ENCODE results near the gene FRMD8. TPM values are rescaled to one million over a fixed set of nuclear protein-coding genes. Genes with fewer than 3 reads are reported as not detected.

FRMD8 gene
- total and polyA plus RNA-seq, 2 experiments from 2014 or later, result 7.0 to 35.4 TPM

DNA sequence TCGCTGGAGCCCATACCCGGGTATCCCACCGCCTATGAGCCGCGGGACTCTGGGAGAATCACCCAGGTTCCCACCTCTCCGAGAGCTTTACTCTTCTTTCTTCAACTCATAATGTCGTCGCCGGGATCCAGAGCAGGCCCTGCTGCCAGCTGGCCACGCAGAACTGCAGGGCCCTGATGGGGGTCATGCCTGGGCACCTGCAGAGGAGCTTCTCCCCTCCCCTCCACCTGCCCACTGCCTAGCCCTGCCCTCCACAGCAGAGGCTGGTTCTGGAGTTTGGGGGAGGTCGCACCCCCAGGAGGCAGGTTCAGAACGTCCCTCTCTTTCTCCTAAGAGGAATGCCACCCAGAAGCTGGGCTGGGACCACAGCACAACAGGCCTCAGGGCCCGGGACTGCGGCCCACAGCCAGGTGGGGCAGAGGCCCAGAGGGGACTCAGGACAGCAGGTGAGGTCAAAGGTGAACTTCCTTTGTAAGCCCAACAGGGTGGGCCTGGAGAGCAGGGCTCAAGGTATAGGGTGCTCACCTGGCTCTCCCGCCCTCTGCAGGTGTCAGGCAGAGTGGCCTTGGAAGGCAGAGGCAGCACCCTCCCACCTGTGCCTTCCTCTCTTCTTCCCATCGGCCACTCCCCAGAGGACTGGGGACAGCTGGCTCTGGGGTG is 5.8 kb upstream of the FRMD8 start:
- no peak overlapping the region for H3K27ac Mint-ChIP-seq
- H3K27me3 Mint-ChIP-seq (ENCODE audit: insufficient read depth, low read depth, poor library complexity), result peaks cover 15% of the 10 kb centered on the region
- peak; percentile 48 for DNase-seq (ENCODE audit: low spot score)
- TF ChIP-seq POLR2AphosphoS5 (IDR thresholded peaks at IDR 0.05; ENCODE audit: low read depth), result no peak
- TF ChIP-seq, protein P1, sequence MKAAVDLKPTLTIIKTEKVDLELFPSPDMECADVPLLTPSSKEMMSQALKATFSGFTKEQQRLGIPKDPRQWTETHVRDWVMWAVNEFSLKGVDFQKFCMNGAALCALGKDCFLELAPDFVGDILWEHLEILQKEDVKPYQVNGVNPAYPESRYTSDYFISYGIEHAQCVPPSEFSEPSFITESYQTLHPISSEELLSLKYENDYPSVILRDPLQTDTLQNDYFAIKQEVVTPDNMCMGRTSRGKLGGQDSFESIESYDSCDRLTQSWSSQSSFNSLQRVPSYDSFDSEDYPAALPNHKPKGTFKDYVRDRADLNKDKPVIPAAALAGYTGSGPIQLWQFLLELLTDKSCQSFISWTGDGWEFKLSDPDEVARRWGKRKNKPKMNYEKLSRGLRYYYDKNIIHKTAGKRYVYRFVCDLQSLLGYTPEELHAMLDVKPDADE (IDR thresholded peaks at IDR 0.05), result no peak
- no peak for TF ChIP-seq EZH2 (IDR thresholded peaks at IDR 0.05; ENCODE audit: low read depth, unreplicated experiment)
- TF ChIP-seq, protein P2, sequence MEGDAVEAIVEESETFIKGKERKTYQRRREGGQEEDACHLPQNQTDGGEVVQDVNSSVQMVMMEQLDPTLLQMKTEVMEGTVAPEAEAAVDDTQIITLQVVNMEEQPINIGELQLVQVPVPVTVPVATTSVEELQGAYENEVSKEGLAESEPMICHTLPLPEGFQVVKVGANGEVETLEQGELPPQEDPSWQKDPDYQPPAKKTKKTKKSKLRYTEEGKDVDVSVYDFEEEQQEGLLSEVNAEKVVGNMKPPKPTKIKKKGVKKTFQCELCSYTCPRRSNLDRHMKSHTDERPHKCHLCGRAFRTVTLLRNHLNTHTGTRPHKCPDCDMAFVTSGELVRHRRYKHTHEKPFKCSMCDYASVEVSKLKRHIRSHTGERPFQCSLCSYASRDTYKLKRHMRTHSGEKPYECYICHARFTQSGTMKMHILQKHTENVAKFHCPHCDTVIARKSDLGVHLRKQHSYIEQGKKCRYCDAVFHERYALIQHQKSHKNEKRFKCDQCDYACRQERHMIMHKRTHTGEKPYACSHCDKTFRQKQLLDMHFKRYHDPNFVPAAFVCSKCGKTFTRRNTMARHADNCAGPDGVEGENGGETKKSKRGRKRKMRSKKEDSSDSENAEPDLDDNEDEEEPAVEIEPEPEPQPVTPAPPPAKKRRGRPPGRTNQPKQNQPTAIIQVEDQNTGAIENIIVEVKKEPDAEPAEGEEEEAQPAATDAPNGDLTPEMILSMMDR (conservative IDR thresholded peaks at IDR 0.05; ENCODE audit: low read depth in 2 of 2), result peak; percentile 9 to 45; a peak in 2 of 4 replicates
- no peak overlapping the region for H3K4me3 Mint-ChIP-seq
- no peak overlapping the region for H3K27ac ChIP-seq (ENCODE audit: low read depth)
- no peak overlapping the region for H2AFZ ChIP-seq
- H3K9me2 ChIP-seq (ENCODE audit: insufficient read depth), result no peaks in the 10 kb centered on the region
- no peak overlapping the region for H3K4me2 ChIP-seq
- H3K36me3 ChIP-seq (ENCODE audit: insufficient read depth), result no peaks in the 10 kb centered on the region
- ATAC-seq, result peak; percentile 38
- H3F3A ChIP-seq (replicated peaks; ENCODE audit: low read depth), result no peaks in the 10 kb centered on the region
- no peaks in the 10 kb centered on the region for H3K9me3 Mint-ChIP-seq
- peaks cover 8% of the 10 kb centered on the region for H3K4me1 ChIP-seq (ENCODE audit: insufficient read depth)
- H3K79me2 ChIP-seq (replicated peaks; ENCODE audit: insufficient read depth), result no peaks in the 10 kb centered on the region
- no peaks in the 10 kb centered on the region for H3K27me3 ChIP-seq (ENCODE audit: insufficient read depth)
- H3K4me3 ChIP-seq, result no peak overlapping the region
- H4K20me1 ChIP-seq (replicated peaks; ENCODE audit: insufficient read depth), result no peaks in the 10 kb centered on the region
- H3K36me3 Mint-ChIP-seq (ENCODE audit: low read depth), result no peaks in the 10 kb centered on the region
- peaks cover 20% of the 10 kb centered on the region for H3K4me1 Mint-ChIP-seq

DNA sequence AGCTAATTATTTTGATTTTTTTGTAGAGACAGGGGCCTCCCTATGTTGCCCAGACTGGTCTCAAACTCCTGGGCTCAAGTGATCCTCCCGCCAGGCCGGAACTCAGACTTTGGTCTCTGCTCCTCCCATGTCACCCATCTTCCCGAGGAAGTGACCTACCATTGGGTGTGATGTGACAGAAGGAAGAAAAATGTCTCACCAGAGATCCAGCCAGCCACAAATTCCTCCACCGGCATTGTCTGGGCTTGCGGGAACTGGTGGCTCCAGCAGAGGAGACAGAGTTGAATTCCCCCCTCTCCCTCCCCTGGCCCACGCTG is 4.8 kb upstream of the FRMD8 start:
- Histone ChIP-seq H3K9me2 (ENCODE audit: insufficient read depth) (no peaks in the 10 kb centered on the region), H2AFZ (peak overlapping the region; percentile 67), H3K4me2 (peak overlapping the region; percentile 21; the same call in 1 of the 2 replicates), H3K4me3 (no peak overlapping the region), H3K27ac (ENCODE audit: low read depth) (no peak overlapping the region), H3K27me3 (ENCODE audit: insufficient read depth) (no peaks in the 10 kb centered on the region), H4K20me1 (replicated peaks; ENCODE audit: insufficient read depth) (no peaks in the 10 kb centered on the region), H3K4me1 (ENCODE audit: insufficient read depth) (peaks cover 8% of the 10 kb centered on the region), H3K36me3 (ENCODE audit: insufficient read depth) (no peaks in the 10 kb centered on the region), H3F3A (replicated peaks; ENCODE audit: low read depth) (no peaks in the 10 kb centered on the region), H3K79me2 (replicated peaks; ENCODE audit: insufficient read depth) (no peaks in the 10 kb centered on the region)
- DNase-seq (ENCODE audit: low spot score) (no peak), ATAC-seq (no peak)
- H3K4me3 Mint-ChIP-seq, result no peak overlapping the region
- H3K36me3 Mint-ChIP-seq (ENCODE audit: low read depth), result no peaks in the 10 kb centered on the region
- H3K27ac Mint-ChIP-seq, result no peak overlapping the region; the same call in 1 of the 2 replicates
- peaks cover 20% of the 10 kb centered on the region for H3K4me1 Mint-ChIP-seq
- H3K9me3 Mint-ChIP-seq, result no peaks in the 10 kb centered on the region
- H3K27me3 Mint-ChIP-seq (ENCODE audit: insufficient read depth, low read depth, poor library complexity), result peaks cover 16% of the 10 kb centered on the region
- TF ChIP-seq ZNF114 (CRISPR knock-in tag; IDR thresholded peaks at IDR 0.05) (no peak), NANOG (IDR thresholded peaks at IDR 0.05; ENCODE audit: borderline replicate concordance) (no peak)
- TF ChIP-seq, protein P3, sequence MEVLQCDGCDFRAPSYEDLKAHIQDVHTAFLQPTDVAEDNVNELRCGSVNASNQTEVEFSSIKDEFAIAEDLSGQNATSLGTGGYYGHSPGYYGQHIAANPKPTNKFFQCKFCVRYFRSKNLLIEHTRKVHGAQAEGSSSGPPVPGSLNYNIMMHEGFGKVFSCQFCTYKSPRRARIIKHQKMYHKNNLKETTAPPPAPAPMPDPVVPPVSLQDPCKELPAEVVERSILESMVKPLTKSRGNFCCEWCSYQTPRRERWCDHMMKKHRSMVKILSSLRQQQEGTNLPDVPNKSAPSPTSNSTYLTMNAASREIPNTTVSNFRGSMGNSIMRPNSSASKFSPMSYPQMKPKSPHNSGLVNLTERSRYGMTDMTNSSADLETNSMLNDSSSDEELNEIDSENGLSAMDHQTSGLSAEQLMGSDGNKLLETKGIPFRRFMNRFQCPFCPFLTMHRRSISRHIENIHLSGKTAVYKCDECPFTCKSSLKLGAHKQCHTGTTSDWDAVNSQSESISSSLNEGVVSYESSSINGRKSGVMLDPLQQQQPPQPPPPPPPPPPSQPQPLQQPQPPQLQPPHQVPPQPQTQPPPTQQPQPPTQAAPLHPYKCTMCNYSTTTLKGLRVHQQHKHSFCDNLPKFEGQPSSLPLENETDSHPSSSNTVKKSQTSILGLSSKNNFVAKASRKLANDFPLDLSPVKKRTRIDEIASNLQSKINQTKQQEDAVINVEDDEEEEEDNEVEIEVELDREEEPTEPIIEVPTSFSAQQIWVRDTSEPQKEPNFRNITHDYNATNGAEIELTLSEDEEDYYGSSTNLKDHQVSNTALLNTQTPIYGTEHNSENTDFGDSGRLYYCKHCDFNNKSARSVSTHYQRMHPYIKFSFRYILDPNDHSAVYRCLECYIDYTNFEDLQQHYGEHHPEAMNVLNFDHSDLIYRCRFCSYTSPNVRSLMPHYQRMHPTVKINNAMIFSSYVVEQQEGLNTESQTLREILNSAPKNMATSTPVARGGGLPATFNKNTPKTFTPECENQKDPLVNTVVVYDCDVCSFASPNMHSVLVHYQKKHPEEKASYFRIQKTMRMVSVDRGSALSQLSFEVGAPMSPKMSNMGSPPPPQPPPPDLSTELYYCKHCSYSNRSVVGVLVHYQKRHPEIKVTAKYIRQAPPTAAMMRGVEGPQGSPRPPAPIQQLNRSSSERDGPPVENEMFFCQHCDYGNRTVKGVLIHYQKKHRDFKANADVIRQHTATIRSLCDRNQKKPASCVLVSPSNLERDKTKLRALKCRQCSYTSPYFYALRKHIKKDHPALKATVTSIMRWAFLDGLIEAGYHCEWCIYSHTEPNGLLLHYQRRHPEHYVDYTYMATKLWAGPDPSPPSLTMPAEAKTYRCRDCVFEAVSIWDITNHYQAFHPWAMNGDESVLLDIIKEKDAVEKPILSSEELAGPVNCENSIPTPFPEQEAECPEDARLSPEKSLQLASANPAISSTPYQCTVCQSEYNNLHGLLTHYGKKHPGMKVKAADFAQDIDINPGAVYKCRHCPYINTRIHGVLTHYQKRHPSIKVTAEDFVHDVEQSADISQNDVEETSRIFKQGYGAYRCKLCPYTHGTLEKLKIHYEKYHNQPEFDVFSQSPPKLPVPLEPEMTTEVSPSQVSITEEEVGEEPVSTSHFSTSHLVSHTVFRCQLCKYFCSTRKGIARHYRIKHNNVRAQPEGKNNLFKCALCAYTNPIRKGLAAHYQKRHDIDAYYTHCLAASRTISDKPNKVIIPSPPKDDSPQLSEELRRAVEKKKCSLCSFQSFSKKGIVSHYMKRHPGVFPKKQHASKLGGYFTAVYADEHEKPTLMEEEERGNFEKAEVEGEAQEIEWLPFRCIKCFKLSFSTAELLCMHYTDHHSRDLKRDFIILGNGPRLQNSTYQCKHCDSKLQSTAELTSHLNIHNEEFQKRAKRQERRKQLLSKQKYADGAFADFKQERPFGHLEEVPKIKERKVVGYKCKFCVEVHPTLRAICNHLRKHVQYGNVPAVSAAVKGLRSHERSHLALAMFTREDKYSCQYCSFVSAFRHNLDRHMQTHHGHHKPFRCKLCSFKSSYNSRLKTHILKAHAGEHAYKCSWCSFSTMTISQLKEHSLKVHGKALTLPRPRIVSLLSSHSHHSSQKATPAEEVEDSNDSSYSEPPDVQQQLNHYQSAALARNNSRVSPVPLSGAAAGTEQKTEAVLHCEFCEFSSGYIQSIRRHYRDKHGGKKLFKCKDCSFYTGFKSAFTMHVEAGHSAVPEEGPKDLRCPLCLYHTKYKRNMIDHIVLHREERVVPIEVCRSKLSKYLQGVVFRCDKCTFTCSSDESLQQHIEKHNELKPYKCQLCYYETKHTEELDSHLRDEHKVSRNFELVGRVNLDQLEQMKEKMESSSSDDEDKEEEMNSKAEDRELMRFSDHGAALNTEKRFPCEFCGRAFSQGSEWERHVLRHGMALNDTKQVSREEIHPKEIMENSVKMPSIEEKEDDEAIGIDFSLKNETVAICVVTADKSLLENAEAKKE (CRISPR knock-in tag; IDR thresholded peaks at IDR 0.05), result no peak
- TF ChIP-seq, protein P4, sequence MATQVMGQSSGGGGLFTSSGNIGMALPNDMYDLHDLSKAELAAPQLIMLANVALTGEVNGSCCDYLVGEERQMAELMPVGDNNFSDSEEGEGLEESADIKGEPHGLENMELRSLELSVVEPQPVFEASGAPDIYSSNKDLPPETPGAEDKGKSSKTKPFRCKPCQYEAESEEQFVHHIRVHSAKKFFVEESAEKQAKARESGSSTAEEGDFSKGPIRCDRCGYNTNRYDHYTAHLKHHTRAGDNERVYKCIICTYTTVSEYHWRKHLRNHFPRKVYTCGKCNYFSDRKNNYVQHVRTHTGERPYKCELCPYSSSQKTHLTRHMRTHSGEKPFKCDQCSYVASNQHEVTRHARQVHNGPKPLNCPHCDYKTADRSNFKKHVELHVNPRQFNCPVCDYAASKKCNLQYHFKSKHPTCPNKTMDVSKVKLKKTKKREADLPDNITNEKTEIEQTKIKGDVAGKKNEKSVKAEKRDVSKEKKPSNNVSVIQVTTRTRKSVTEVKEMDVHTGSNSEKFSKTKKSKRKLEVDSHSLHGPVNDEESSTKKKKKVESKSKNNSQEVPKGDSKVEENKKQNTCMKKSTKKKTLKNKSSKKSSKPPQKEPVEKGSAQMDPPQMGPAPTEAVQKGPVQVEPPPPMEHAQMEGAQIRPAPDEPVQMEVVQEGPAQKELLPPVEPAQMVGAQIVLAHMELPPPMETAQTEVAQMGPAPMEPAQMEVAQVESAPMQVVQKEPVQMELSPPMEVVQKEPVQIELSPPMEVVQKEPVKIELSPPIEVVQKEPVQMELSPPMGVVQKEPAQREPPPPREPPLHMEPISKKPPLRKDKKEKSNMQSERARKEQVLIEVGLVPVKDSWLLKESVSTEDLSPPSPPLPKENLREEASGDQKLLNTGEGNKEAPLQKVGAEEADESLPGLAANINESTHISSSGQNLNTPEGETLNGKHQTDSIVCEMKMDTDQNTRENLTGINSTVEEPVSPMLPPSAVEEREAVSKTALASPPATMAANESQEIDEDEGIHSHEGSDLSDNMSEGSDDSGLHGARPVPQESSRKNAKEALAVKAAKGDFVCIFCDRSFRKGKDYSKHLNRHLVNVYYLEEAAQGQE (IDR thresholded peaks at IDR 0.05; ENCODE audit: unreplicated experiment), result no peak
